CD4-positive, CD25-positive, alpha-beta regulatory T cell (primary cell): Measurements from ENCODE around the gene SLC5A2. TPM values are rescaled to one million over a fixed set of nuclear protein-coding genes. Genes with fewer than 3 reads are reported as not detected.
"Not testable (repeated sequence)": the region's sequence is repeated elsewhere in the genome, so short reads cannot be mapped to it uniquely, and the experiment has no call there.

Source experiments
- ATAC-seq, 2 donors: fragments of 150-1000 bp; cut with Tn5 transposase; one replicate each; pipeline ENCODE4 v1.10.0; 2021; ENCODE audit warnings: low read depth in 2 of 2, moderate number of reproducible peaks in 2 of 2, moderate library complexity in 1 of 2
- DNase-seq, 3 donors: peaks; one replicate each; pipeline versions ENCODE4 v3.0.0 to v3.0.0-alpha.2; 2012 to 2022; ENCODE audit warnings: mixed read lengths in 1 of 3
- H3K27ac ChIP-seq: one replicate; pipeline ENCODE4 v1.7.0; 2013; ENCODE audit warnings: mild to moderate bottlenecking, low read length; ENCODE audit not compliant: insufficient read depth, poor library complexity, severe bottlenecking
- H3K27me3 ChIP-seq: one replicate; pipeline ENCODE4 v1.7.0; 2013; ENCODE audit warnings: low read length; ENCODE audit not compliant: control insufficient read depth, insufficient read depth
- H3K36me3 ChIP-seq: one replicate; pipeline ENCODE4 v1.7.0; 2013; ENCODE audit warnings: mild to moderate bottlenecking, low read length, moderate library complexity; ENCODE audit not compliant: control insufficient read depth, insufficient read depth
- H3K4me1 ChIP-seq: 2 replicates; pipeline ENCODE4 v1.7.0; 2013; ENCODE audit warnings: mild to moderate bottlenecking, low read length; ENCODE audit not compliant: insufficient read depth, control insufficient read depth, poor library complexity, severe bottlenecking
- H3K4me3 ChIP-seq: one replicate; pipeline ENCODE4 v1.7.0; 2013; ENCODE audit warnings: low read depth, mild to moderate bottlenecking, low read length, moderate library complexity
- H3K9me3 ChIP-seq, 2 experiments: 1 replicate in 1 of 2; 2 replicates in 1 of 2; pipeline ENCODE4 v1.7.0; 2013; ENCODE audit warnings: low read length in 2 of 2, mild to moderate bottlenecking in 1 of 2, moderate library complexity in 1 of 2; ENCODE audit not compliant: control insufficient read depth in 2 of 2
- H3K27ac Mint-ChIP-seq, 3 donors: one replicate each; pipeline ENCODE4 v1.8.0; 2020 to 2022; ENCODE audit warnings: mild to moderate bottlenecking in 3 of 3, mixed read lengths in 3 of 3, moderate library complexity in 2 of 3
- H3K27me3 Mint-ChIP-seq: one replicate; pipeline ENCODE4 v1.8.0; 2022; ENCODE audit warnings: mild to moderate bottlenecking, mixed read lengths
- H3K36me3 Mint-ChIP-seq: one replicate; pipeline ENCODE4 v1.8.0; 2020; ENCODE audit warnings: mixed read lengths
- H3K4me1 Mint-ChIP-seq, 4 donors: one replicate each; pipeline ENCODE4 v1.8.0; 2020 to 2022; ENCODE audit warnings: mixed read lengths in 4 of 4, mild to moderate bottlenecking in 1 of 4
- H3K4me3 Mint-ChIP-seq, 4 donors: one replicate each; pipeline ENCODE4 v1.8.0; 2020 to 2022; ENCODE audit warnings: mild to moderate bottlenecking in 4 of 4, mixed read lengths in 4 of 4, moderate library complexity in 3 of 4
- H3K9me3 Mint-ChIP-seq, 7 donors: one replicate each; pipeline ENCODE4 v1.8.0; 2020 to 2022; ENCODE audit warnings: mixed read lengths in 7 of 7, mild to moderate bottlenecking in 3 of 7, moderate library complexity in 2 of 7
- polyA plus RNA-seq, 4 donors: library from polyadenylated mRNA; unstranded; fragments of 300-500 nt; fragmentation: Illumina TruSeq; gene quantifications; one replicate each; pipeline ENCODE4 v1.2.3, GENCODE V29; 2021
- total RNA-seq: library from RNA; stranded (reverse); gene quantifications from one replicate; pipeline ENCODE4 v1.2.3, GENCODE V29; 2022

SLC5A2 gene
- 3.8 TPM for total RNA-seq
- polyA plus RNA-seq: 1 to 10 TPM in 3 of 4 donors, under 1 TPM in 1; 0.76 to 2.2 (median 1.4) TPM

DNA sequence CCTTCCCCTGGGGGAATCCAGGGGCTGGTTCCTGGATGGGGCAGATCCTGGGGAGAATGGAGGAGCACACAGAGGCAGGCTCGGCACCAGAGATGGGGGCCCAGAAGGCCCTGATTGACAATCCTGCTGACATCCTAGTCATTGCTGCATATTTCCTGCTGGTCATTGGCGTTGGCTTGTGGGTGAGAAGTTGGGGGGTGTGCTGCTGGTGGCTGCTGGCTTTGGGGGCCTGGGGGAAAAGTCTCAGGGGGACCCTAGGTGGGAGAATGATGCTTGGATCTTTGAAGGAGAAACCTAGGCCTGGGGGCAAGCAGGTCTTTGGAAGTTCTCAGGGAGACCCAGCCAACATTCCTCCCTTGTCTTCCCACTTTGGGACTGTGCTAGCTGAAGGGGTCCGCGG lies at the start of gene SLC5A2:
Gene SLC5A2, plus strand, starts transcription at position 43 of the 400 bp plus-strand sequence. Its CDS starts 14 bp downstream, at position 57.
- peaks cover 0 to 23% (median 5%) of the 10 kb centered on the region in 4 donors for H3K4me1 Mint-ChIP-seq
- no peaks in the 10 kb centered on the region for H3K36me3 Mint-ChIP-seq
- H3K27ac Mint-ChIP-seq: no peak within 1 kb of the TSS

DNA sequence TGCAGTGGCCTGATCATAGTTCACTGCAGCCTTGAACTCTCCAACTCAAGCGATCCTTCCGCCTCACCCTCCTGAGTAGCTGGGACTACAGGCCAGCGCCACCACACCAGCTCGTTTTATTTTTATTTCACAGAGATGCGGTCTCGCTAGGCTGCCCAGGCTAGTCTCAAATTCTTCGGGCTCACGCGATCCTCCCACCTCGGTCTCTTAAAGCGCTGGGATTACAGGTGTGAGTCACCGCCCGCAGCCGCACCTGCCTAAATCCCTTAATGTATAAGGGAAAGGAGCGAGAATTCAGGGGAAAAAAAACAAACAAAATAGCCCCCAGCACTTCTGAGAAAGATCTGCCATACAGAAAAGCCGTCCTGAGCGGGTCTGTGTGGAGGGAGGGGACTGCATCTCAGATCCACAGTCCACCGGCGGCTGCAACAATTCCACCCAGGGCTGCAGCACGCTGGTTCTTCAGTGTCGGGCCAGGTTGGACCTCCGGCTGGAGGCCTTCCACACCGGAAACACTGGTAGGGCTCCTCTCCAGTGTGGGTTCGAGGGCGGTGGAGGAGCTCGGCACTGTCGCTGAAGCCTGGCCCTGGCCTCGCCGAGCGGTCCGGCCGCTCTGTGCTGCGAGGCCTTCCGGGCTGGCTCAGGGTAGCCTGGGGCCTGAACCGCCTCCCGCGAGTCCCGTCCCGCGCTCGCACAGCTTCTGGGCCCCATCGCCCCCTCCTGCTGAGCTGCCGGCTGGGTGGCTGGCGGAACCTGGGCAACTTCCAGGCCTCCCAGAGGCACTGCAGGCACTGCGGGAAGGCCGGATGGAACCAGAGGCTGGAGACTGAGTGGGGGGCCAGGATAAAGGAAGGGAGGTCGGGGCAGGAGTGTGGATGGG lies 47.3 kb upstream of the SLC5A2 start:
- Histone ChIP-seq H3K4me1 (no peaks in the 10 kb centered on the region), H3K27ac (no peak overlapping the region), H3K9me3 (no peaks in the 10 kb centered on the region), H3K27me3 (no peaks in the 10 kb centered on the region), H3K4me3 (no peak overlapping the region), H3K36me3 (no peaks in the 10 kb centered on the region)
- Mint-ChIP-seq H3K27ac (no peak overlapping the region), H3K27me3 (peaks cover 5% of the 10 kb centered on the region), H3K4me3 (no peak overlapping the region), H3K36me3 (no peaks in the 10 kb centered on the region), H3K9me3 (no peaks in the 10 kb centered on the region), H3K4me1 (peaks cover 0 to 2% (median 0%) of the 10 kb centered on the region in 4 donors)
- ATAC-seq: no peak
- no peak for DNase-seq

More for the DNA sequence above, at the start of gene SLC5A2:
- H3K27ac ChIP-seq: no peak within 1 kb of the TSS
- peak within 1 kb of the TSS in 1 of 4 donors; percentile 80 for H3K4me3 Mint-ChIP-seq
- no peaks in the 10 kb centered on the region for H3K9me3 Mint-ChIP-seq
- no peaks in the 10 kb centered on the region for H3K9me3 ChIP-seq
- ATAC-seq (no peak), DNase-seq (no peak)
- H3K27me3 ChIP-seq: no peaks in the 10 kb centered on the region
- peaks cover 12% of the 10 kb centered on the region for H3K4me1 ChIP-seq
- no peak within 1 kb of the TSS for H3K4me3 ChIP-seq
- no peaks in the 10 kb centered on the region for H3K27me3 Mint-ChIP-seq
- no peaks in the 10 kb centered on the region for H3K36me3 ChIP-seq

DNA sequence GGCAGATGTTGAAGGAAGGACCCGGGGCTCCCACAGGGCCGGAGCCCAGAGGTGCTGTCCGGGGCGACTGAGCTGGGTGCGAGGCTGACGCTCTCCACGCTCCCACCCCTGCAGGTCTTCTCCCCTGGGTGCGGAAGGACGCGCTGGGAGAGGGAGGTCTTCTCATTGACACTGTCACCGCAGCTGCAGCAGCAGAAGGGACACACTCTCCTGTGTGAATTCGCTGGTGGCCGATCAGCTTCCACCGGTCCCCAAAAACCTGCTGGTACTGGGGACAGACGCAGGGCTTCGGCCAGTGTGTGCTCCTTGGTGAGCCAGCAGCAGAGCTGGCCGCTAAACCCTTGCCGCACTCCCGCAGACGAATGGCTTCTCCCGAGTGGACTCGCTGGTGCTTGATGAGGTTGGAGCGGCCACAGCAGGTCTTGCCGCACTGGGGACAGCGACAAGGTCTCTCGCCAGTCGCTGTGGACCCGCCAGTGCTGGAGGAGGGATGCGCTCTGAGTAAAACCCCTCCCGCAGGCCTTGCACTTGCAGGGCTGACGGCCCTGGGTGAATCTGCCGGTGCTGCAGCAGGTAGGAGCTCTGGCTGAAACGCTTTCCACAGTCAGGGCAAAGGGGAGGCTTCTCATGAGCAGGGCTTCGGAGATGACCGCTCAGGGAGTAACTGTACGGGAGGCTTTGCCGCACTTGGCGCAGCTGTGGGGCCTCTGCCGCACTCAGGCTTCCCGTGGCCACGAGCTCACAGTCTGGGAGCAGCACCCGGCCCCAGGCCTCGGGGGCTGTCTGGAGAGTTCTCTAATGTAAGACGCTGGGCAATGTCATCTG lies 46.5 kb upstream of the SLC5A2 start:
- Histone ChIP-seq H3K36me3 (no peaks in the 10 kb centered on the region), H3K4me1 (no peaks in the 10 kb centered on the region), H3K27ac (no peak overlapping the region), H3K9me3 (no peaks in the 10 kb centered on the region), H3K27me3 (no peaks in the 10 kb centered on the region), H3K4me3 (no peak overlapping the region)
- Mint-ChIP-seq H3K27me3 (peaks cover 5% of the 10 kb centered on the region), H3K4me3 (no peak overlapping the region), H3K4me1 (peaks cover 0 to 2% (median 0%) of the 10 kb centered on the region in 4 donors), H3K36me3 (no peaks in the 10 kb centered on the region), H3K9me3 (no peaks in the 10 kb centered on the region), H3K27ac (no peak overlapping the region)
- ATAC-seq (no peak), DNase-seq (no peak)

DNA sequence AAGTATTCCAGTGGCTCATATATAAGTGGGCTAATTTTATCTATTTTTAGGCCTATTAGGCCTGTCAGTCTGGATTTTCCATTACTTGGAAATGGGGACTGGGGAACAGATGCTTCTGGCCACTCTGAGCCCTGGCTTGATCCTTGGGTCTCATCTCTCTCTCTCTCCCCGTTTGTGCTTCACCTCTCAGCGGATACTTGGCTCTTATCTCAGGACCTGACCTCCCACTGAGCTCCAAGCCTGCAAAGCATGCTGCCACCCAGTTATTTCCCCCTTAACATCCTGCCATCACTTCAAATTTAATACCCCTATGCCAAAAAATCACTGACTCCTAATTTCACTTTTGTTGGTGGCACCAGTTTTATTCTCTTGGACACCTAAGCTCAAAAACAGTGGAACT lies 44.5 kb upstream of the SLC5A2 start:
- no peak overlapping the region for H3K27ac ChIP-seq
- no peak overlapping the region for H3K27ac Mint-ChIP-seq
- no peaks in the 10 kb centered on the region for H3K36me3 ChIP-seq
- H3K4me3 ChIP-seq: no peak overlapping the region
- H3K27me3 ChIP-seq: no peaks in the 10 kb centered on the region
- peaks cover 6% of the 10 kb centered on the region for H3K27me3 Mint-ChIP-seq
- H3K9me3 ChIP-seq: no peaks in the 10 kb centered on the region
- H3K9me3 Mint-ChIP-seq: no peaks in the 10 kb centered on the region
- H3K4me1 Mint-ChIP-seq: peaks cover 0 to 7% (median 2%) of the 10 kb centered on the region in 4 donors
- ATAC-seq (no peak), DNase-seq (no peak)
- no peak overlapping the region for H3K4me3 Mint-ChIP-seq
- H3K36me3 Mint-ChIP-seq: no peaks in the 10 kb centered on the region
- H3K4me1 ChIP-seq: no peaks in the 10 kb centered on the region

DNA sequence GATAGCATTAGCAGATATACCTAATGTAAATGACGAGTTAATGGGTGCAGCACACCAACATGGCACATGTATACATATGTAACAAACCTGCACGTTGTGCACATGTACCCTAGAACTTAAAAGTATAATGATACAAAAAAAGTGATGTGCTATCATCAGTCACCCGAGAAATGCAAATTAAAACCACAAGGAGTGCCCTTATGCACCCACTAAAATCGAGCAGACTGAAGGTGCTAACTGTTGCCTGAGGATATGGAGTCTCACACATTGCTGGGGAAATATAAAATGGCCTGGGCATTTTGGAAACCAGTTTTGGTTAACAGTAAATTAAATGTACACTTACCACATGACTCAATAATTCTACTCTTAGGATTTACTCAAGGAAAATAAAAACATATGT lies 43.9 kb upstream of the SLC5A2 start:
- H3K36me3 ChIP-seq, H3K27me3 Mint-ChIP-seq, H3K36me3 Mint-ChIP-seq, H3K4me3 Mint-ChIP-seq, H3K4me3 ChIP-seq, H3K4me1 Mint-ChIP-seq, H3K9me3 ChIP-seq, H3K27ac Mint-ChIP-seq, H3K27me3 ChIP-seq, ATAC-seq, H3K27ac ChIP-seq, H3K9me3 Mint-ChIP-seq, H3K4me1 ChIP-seq: not testable (repeated sequence)
- DNase-seq: peak in 1 of 3 donors; percentile 30

DNA sequence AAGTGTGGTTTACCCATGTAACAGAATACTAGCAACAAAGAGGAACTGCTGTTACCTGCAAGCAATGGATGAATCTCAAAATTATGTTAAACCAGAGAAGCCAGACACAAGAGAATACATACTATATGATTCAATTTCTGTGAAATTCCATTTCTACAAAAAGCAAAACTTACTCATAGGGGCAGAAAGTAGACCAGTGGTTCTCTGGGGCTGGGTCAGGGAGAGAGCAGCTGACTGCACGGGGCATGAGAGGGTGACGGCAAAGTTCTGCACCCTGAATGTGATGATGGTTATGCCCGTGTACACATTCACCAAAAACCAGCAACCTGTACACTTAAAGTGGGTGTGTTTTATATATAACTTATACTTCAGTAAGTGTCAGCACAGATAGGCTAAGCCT lies 43.4 kb upstream of the SLC5A2 start:
- peaks cover 6% of the 10 kb centered on the region for H3K27me3 Mint-ChIP-seq
- Histone ChIP-seq H3K9me3 (no peaks in the 10 kb centered on the region), H3K4me1 (no peaks in the 10 kb centered on the region), H3K4me3 (no peak overlapping the region), H3K36me3 (no peaks in the 10 kb centered on the region), H3K27ac (no peak overlapping the region), H3K27me3 (no peaks in the 10 kb centered on the region)
- H3K9me3 Mint-ChIP-seq: no peaks in the 10 kb centered on the region
- peaks cover 0 to 10% (median 2%) of the 10 kb centered on the region in 4 donors for H3K4me1 Mint-ChIP-seq
- no peak overlapping the region for H3K27ac Mint-ChIP-seq
- ATAC-seq (no peak), DNase-seq (no peak)
- H3K4me3 Mint-ChIP-seq: no peak overlapping the region
- no peaks in the 10 kb centered on the region for H3K36me3 Mint-ChIP-seq

DNA sequence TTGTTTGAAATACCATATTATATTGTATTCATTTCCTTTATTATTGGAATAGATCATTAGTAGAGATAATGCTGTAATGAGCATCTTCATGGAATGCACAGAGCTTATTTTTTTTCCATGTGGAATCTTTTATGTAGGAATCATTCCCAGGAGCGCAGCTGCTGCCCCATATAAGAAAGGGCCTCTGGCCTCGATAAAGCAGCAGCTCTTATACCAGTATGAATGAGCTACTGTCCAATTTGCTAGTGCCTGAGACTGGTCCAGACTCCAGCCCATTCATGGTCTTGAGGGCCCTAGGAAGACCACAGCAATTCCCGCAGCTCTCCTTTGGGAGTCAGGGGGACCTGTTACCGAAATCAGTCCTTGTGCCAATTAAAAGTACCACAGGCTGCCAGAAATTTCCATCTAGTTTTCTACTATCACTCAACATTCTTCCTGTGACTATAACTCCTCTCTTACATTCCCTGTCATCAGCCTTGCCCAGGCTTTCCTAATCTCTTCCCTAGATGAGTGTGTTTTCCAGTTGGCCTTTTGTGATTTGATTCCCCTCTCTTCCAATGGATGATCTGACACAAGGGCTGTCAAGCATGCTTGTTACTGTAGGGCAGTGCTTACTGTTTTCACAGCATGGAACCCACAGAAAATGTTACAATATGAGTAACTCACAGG lies 42.3 kb upstream of the SLC5A2 start:
- Histone ChIP-seq H3K4me3 (no peak overlapping the region), H3K27ac (no peak overlapping the region), H3K9me3 (no peaks in the 10 kb centered on the region), H3K4me1 (no peaks in the 10 kb centered on the region), H3K36me3 (no peaks in the 10 kb centered on the region), H3K27me3 (no peaks in the 10 kb centered on the region)
- peaks cover 6% of the 10 kb centered on the region for H3K27me3 Mint-ChIP-seq
- H3K36me3 Mint-ChIP-seq: no peaks in the 10 kb centered on the region
- no peaks in the 10 kb centered on the region for H3K9me3 Mint-ChIP-seq
- peak overlapping the region in 2 of 4 donors; percentile 8 to 75 for H3K4me3 Mint-ChIP-seq
- no peak for DNase-seq
- ATAC-seq: no peak
- H3K27ac Mint-ChIP-seq: no peak overlapping the region
- H3K4me1 Mint-ChIP-seq: peaks cover 0 to 10% (median 2%) of the 10 kb centered on the region in 4 donors
